ENCODE results near the gene NFATC2IP. TPM values are rescaled to one million over a fixed set of nuclear protein-coding genes. Genes with fewer than 3 reads are reported as not detected.

The NFATC2IP gene
- total and polyA plus RNA-seq, 2 of the 13 experiments (the other 11 are each of a cell fraction or from before 2014, with no cell fraction given): 32.1 to 48.5 TPM

GRCh38 chr16:28989363-28989762 lies 38.6 kb downstream of the NFATC2IP start:
- H3K4me2 ChIP-seq (ENCODE audit: low read depth, low read length): no peak overlapping the region
- H3K4me3 ChIP-seq (replicated peaks in 1 of 3; ENCODE audit: insufficient read depth in 1 of 3, low read depth in 2 of 3, low read length in 3 of 3): no peak overlapping the region
- DNase-seq (ENCODE audit: low spot score) (no peak), ATAC-seq (no peak), FAIRE-seq (no peak)
- in situ Hi-C loops (cut with HindIII; ENCODE audit: extremely low pct_ligation_motif_present, low pct_unique_long_range_greater_than_20kb) (no loop called here), intact Hi-C loops (cut with micrococcal nuclease; ENCODE audit: unreplicated experiment) (no loop called here)
- H3K36me3 ChIP-seq (replicated peaks in 1 of 2; ENCODE audit: control insufficient read depth in 1 of 2, insufficient read depth in 2 of 2, low read length in 2 of 2): peaks cover 0 to 9% of the 10 kb centered on the region in 2 experiments; a peak in 1 of 5 replicates
- no peaks in the 10 kb centered on the region for H3K9me3 ChIP-seq (ENCODE audit: low read length)
- no TSS peak for BruUV-seq (replicated peaks)
- no peak overlapping the region for H3K9ac ChIP-seq (ENCODE audit: insufficient read depth, low read depth, low read length)
- WGBS (ENCODE audit: low lambda C conversion rate): 95% methylated on average over 14 of the region's 14 CpGs
- TF ChIP-seq GABPA (IDR thresholded peaks at IDR 0.05; ENCODE audit: low read depth, low read length): no peak
- no peak for TF ChIP-seq GABPA (CRISPR knock-in tag; IDR thresholded peaks at IDR 0.05; ENCODE audit: low read depth)
- no peak for TF ChIP-seq FOXM1 (CRISPR knock-in tag; IDR thresholded peaks at IDR 0.05)
- TF ChIP-seq GRHL1 (CRISPR knock-in tag; conservative IDR thresholded peaks at IDR 0.05): no peak
- no peak for TF ChIP-seq TOPORS (CRISPR knock-in tag; IDR thresholded peaks at IDR 0.05)
- peak; percentile 6; the same call in 1 of the 2 replicates for TF ChIP-seq ZNF280B (CRISPR knock-in tag; IDR thresholded peaks at IDR 0.05; ENCODE audit: borderline replicate concordance)
- TF ChIP-seq REPIN1 (CRISPR knock-in tag; IDR thresholded peaks at IDR 0.05; ENCODE audit: borderline replicate concordance, low read depth): no peak
- no peak for TF ChIP-seq HOXA5 (CRISPR knock-in tag; IDR thresholded peaks at IDR 0.05)
- TF ChIP-seq GPN1 (CRISPR knock-in tag; IDR thresholded peaks at IDR 0.05; ENCODE audit: borderline replicate concordance): no peak
- CTCF ChIA-PET (ENCODE audit: low intra/inter-chr PET ratio, low total read pairs): no interaction called here
- POLR2A ChIA-PET: no interaction called here
- H2AFZ ChIP-seq (ENCODE audit: low read length): no peak overlapping the region
- H3K27me3 ChIP-seq (ENCODE audit: control insufficient read depth in 1 of 2, insufficient read depth in 2 of 2, low read length in 2 of 2): no peaks in the 10 kb centered on the region
- no peaks in the 10 kb centered on the region for H3K79me2 ChIP-seq (ENCODE audit: insufficient read depth, low read length)
- no peak overlapping the region for H3K27ac ChIP-seq (ENCODE audit: extremely low read length, insufficient read depth, low read length)
- no peaks in the 10 kb centered on the region for H4K20me1 ChIP-seq (ENCODE audit: insufficient read depth, low read length)
- peaks cover 8% of the 10 kb centered on the region for H3K4me1 ChIP-seq (ENCODE audit: insufficient read depth, low read length)

Measured in HepG2 (cell line).